ENCODE measurements around the gene GHRHR. TPM values are rescaled to one million over a fixed set of nuclear protein-coding genes. Genes with fewer than 3 reads are reported as not detected.

Gene GHRHR
- polyA plus RNA-seq, 3 donors: not detected

DNA sequence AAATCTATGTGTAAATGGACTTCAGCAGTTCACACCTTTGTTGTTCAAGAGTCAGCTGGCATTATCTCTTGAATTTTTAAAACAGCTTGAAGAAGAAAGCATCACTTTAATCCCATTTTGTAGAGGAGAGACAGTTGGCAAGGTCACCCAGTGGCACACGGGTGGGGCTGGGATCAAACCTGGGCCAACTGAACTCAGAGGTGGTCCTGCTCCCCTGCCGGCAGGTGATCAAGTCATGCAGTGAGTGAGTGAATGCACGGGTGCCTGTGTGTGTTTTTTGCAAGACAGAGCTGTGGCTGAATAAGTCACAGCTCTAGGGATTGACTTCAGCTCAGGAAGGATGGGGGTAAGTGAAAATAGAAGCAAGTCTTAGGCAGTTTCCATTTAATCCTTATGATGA is 9.5 kb downstream of the GHRHR start:
- H3K36me3 ChIP-seq (replicated peaks in 1 of 2; ENCODE audit: control insufficient read depth in 1 of 2, insufficient read depth in 2 of 2, low read length in 2 of 2): no peaks in the 10 kb centered on the region
- H3K4me3 ChIP-seq (replicated peaks in 1 of 3; ENCODE audit: low read depth in 2 of 3, low read length in 3 of 3): no peak overlapping the region
- no peak overlapping the region for H3K27ac ChIP-seq (ENCODE audit: low read depth in 1 of 2, low read length in 2 of 2)
- Mint-ChIP-seq H3K27me3 (ENCODE audit: low read depth in 3 of 3) (peaks cover 4 to 16% (median 11%) of the 10 kb centered on the region in 3 donors), H3K9me3 (peaks cover 0 to 1% (median 0%) of the 10 kb centered on the region in 7 donors), H3K27ac (no peak overlapping the region), H3K36me3 (no peaks in the 10 kb centered on the region), H3K4me3 (no peak overlapping the region), H3K4me1 (no peaks in the 10 kb centered on the region)
- H3K9me3 ChIP-seq (replicated peaks in 1 of 2; ENCODE audit: control insufficient read depth in 1 of 2, insufficient read depth in 1 of 2, low read length in 2 of 2): no peaks in the 10 kb centered on the region
- intact Hi-C loops (cut with micrococcal nuclease): no loop called here
- no peak overlapping the region for H3K9ac ChIP-seq (ENCODE audit: insufficient read depth, low read length, poor library complexity, severe bottlenecking)
- no peak overlapping the region for H2AFZ ChIP-seq (ENCODE audit: insufficient read depth, low read depth, low read length, poor library complexity, severe bottlenecking)
- no peaks in the 10 kb centered on the region for H3K27me3 ChIP-seq (ENCODE audit: control insufficient read depth in 2 of 2, insufficient read depth in 2 of 2, low read length in 2 of 2)
- TF ChIP-seq, protein P1, sequence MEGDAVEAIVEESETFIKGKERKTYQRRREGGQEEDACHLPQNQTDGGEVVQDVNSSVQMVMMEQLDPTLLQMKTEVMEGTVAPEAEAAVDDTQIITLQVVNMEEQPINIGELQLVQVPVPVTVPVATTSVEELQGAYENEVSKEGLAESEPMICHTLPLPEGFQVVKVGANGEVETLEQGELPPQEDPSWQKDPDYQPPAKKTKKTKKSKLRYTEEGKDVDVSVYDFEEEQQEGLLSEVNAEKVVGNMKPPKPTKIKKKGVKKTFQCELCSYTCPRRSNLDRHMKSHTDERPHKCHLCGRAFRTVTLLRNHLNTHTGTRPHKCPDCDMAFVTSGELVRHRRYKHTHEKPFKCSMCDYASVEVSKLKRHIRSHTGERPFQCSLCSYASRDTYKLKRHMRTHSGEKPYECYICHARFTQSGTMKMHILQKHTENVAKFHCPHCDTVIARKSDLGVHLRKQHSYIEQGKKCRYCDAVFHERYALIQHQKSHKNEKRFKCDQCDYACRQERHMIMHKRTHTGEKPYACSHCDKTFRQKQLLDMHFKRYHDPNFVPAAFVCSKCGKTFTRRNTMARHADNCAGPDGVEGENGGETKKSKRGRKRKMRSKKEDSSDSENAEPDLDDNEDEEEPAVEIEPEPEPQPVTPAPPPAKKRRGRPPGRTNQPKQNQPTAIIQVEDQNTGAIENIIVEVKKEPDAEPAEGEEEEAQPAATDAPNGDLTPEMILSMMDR (IDR thresholded peaks at IDR 0.05): no peak
- no peaks in the 10 kb centered on the region for H4K20me1 ChIP-seq (ENCODE audit: insufficient read depth, low read length)
- no peak for DNase-seq
- no peaks in the 10 kb centered on the region for H3K79me2 ChIP-seq (ENCODE audit: insufficient read depth, low read length)
- no peaks in the 10 kb centered on the region for H3K4me1 ChIP-seq (ENCODE audit: control insufficient read depth in 1 of 2, insufficient read depth in 2 of 2, low read length in 2 of 2)
- H3K4me2 ChIP-seq (replicated peaks; ENCODE audit: extremely low read depth, low read length, poor library complexity, severe bottlenecking): no peak overlapping the region
- 79% methylated on average over 3 of the region's 3 CpGs for WGBS (ENCODE audit: insufficient coverage)

DNA sequence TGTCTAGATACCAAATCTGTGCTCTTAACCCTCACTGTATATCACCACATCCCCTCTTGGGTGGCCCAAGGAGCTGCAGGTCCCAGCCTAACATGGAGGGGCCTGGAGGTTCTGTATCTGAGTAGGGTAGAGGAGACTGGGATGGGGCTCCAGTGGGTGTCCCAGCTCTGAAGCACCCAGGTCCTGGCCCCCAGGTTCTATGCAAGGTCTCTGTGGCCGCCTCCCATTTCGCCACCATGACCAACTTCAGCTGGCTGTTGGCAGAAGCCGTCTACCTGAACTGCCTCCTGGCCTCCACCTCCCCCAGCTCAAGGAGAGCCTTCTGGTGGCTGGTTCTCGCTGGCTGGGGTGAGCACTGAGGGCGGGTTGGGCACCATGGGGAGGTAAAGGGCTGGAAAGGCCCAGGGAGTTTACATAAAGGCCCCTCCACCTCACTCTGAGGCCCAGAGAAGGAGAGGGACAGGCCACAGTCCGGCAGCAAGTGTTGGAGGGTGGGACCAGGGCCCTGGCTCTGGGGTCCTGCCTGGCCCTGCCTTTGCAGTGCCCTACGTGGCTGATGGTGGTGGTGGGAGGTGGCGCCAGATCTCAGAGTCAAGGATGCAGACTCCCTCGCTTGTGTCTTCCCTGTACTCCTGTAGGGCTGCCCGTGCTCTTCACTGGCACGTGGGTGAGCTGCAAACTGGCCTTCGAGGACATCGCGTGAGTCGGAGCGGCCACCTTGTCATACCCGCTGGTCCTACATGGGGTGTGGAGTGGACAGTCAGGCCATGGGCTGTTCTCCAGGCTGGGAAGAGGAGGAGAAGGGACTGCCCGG is 10.2 kb downstream of the GHRHR start:
- Mint-ChIP-seq H3K27ac (no peak overlapping the region), H3K9me3 (peaks cover 0 to 1% (median 0%) of the 10 kb centered on the region in 7 donors), H3K27me3 (ENCODE audit: low read depth in 3 of 3) (peaks cover 4 to 17% (median 11%) of the 10 kb centered on the region in 3 donors), H3K36me3 (no peaks in the 10 kb centered on the region), H3K4me1 (no peaks in the 10 kb centered on the region), H3K4me3 (no peak overlapping the region)
- H3K9ac ChIP-seq (ENCODE audit: insufficient read depth, low read length, poor library complexity, severe bottlenecking): no peak overlapping the region
- H3K9me3 ChIP-seq (replicated peaks in 1 of 2; ENCODE audit: control insufficient read depth in 1 of 2, insufficient read depth in 1 of 2, low read length in 2 of 2): no peaks in the 10 kb centered on the region
- DNase-seq: no peak
- no peak overlapping the region for H3K4me2 ChIP-seq (replicated peaks; ENCODE audit: extremely low read depth, low read length, poor library complexity, severe bottlenecking)
- TF ChIP-seq, protein P1 (IDR thresholded peaks at IDR 0.05): no peak
- no peak overlapping the region for H3K4me3 ChIP-seq (replicated peaks in 1 of 3; ENCODE audit: low read depth in 2 of 3, low read length in 3 of 3)
- H3K36me3 ChIP-seq (replicated peaks in 1 of 2; ENCODE audit: control insufficient read depth in 1 of 2, insufficient read depth in 2 of 2, low read length in 2 of 2): no peaks in the 10 kb centered on the region
- no peaks in the 10 kb centered on the region for H3K27me3 ChIP-seq (ENCODE audit: control insufficient read depth in 2 of 2, insufficient read depth in 2 of 2, low read length in 2 of 2)
- no peaks in the 10 kb centered on the region for H3K4me1 ChIP-seq (ENCODE audit: control insufficient read depth in 1 of 2, insufficient read depth in 2 of 2, low read length in 2 of 2)
- H4K20me1 ChIP-seq (ENCODE audit: insufficient read depth, low read length): no peaks in the 10 kb centered on the region
- 94% methylated on average over 7 of the region's 18 CpGs for WGBS (ENCODE audit: insufficient coverage)
- intact Hi-C loops (cut with micrococcal nuclease): no loop called here
- H3K79me2 ChIP-seq (ENCODE audit: insufficient read depth, low read length): no peaks in the 10 kb centered on the region
- no peak overlapping the region for H3K27ac ChIP-seq (ENCODE audit: low read depth in 1 of 2, low read length in 2 of 2)
- no peak overlapping the region for H2AFZ ChIP-seq (ENCODE audit: insufficient read depth, low read depth, low read length, poor library complexity, severe bottlenecking)

Measured in CD14-positive monocyte (primary cell).